ENCODE measurements around the gene EIPR1. TPM values are rescaled to one million over a fixed set of nuclear protein-coding genes. Genes with fewer than 3 reads are reported as not detected.

Gene EIPR1
- total and polyA plus RNA-seq, 2 experiments from 2014 or later, result 17.4 to 46.3 TPM

GRCh38 chr2:3212984-3213383, 164.6 kb downstream of the EIPR1 start:
- Histone ChIP-seq H3K4me2 (no peak overlapping the region), H3K27me3 (ENCODE audit: insufficient read depth) (no peaks in the 10 kb centered on the region), H3K79me2 (replicated peaks; ENCODE audit: insufficient read depth) (peaks cover 20% of the 10 kb centered on the region), H3F3A (replicated peaks; ENCODE audit: low read depth) (no peaks in the 10 kb centered on the region), H3K27ac (ENCODE audit: low read depth) (no peak overlapping the region), H3K4me1 (ENCODE audit: insufficient read depth) (no peaks in the 10 kb centered on the region), H2AFZ (no peak overlapping the region), H3K36me3 (ENCODE audit: insufficient read depth) (no peaks in the 10 kb centered on the region), H3K4me3 (no peak overlapping the region), H4K20me1 (replicated peaks; ENCODE audit: insufficient read depth) (no peaks in the 10 kb centered on the region), H3K9me2 (ENCODE audit: insufficient read depth) (no peaks in the 10 kb centered on the region)
- Mint-ChIP-seq H3K4me1 (peaks cover 14% of the 10 kb centered on the region; the same call in 2 of the 3 replicates), H3K27ac (no peak overlapping the region), H3K4me3 (no peak overlapping the region), H3K9me3 (no peaks in the 10 kb centered on the region), H3K36me3 (ENCODE audit: low read depth) (no peaks in the 10 kb centered on the region), H3K27me3 (ENCODE audit: insufficient read depth, low read depth, poor library complexity) (peaks cover 2% of the 10 kb centered on the region)
- no peak for DNase-seq (ENCODE audit: low spot score)
- TF ChIP-seq STAT1 (IDR thresholded peaks at IDR 0.05; ENCODE audit: unreplicated experiment), result no peak
- TF ChIP-seq CREB1 (CRISPR knock-in tag; IDR thresholded peaks at IDR 0.05; ENCODE audit: low read depth), result no peak
- no peak for ATAC-seq

- no peak for ATAC-seq
- no peaks in the 10 kb centered on the region for H3K9me3 Mint-ChIP-seq
- H3K79me2 ChIP-seq (replicated peaks; ENCODE audit: insufficient read depth), result peaks cover 13% of the 10 kb centered on the region
Observed at GRCh38 chr2:3212061-3212362, 165.6 kb downstream of the EIPR1 start.

GRCh38 chr2:3211256-3212060, 166.2 kb downstream of the EIPR1 start:
- Mint-ChIP-seq H3K4me3 (no peak overlapping the region), H3K27ac (no peak overlapping the region), H3K9me3 (no peaks in the 10 kb centered on the region), H3K4me1 (peaks cover 14% of the 10 kb centered on the region; the same call in 2 of the 3 replicates), H3K27me3 (ENCODE audit: insufficient read depth, low read depth, poor library complexity) (no peaks in the 10 kb centered on the region), H3K36me3 (ENCODE audit: low read depth) (no peaks in the 10 kb centered on the region)
- no peaks in the 10 kb centered on the region for H3K9me2 ChIP-seq (ENCODE audit: insufficient read depth)
- DNase-seq (ENCODE audit: low spot score) (no peak), ATAC-seq (no peak)
- H3K27me3 ChIP-seq (ENCODE audit: insufficient read depth), result no peaks in the 10 kb centered on the region
- no peaks in the 10 kb centered on the region for H3F3A ChIP-seq (replicated peaks; ENCODE audit: low read depth)
- no peak overlapping the region for H3K4me2 ChIP-seq
- H2AFZ ChIP-seq, result no peak overlapping the region
- no peak overlapping the region for H3K27ac ChIP-seq (ENCODE audit: low read depth)
- no peaks in the 10 kb centered on the region for H3K36me3 ChIP-seq (ENCODE audit: insufficient read depth)
- no peaks in the 10 kb centered on the region for H3K4me1 ChIP-seq (ENCODE audit: insufficient read depth)
- TF ChIP-seq ZNF462 (CRISPR knock-in tag; IDR thresholded peaks at IDR 0.05), result no peak
- H3K4me3 ChIP-seq, result no peak overlapping the region
- H4K20me1 ChIP-seq (replicated peaks; ENCODE audit: insufficient read depth), result no peaks in the 10 kb centered on the region
- peaks cover 7% of the 10 kb centered on the region for H3K79me2 ChIP-seq (replicated peaks; ENCODE audit: insufficient read depth)

More at GRCh38 chr2:3212061-3212362, 165.6 kb downstream of the EIPR1 start:
- H3K27ac Mint-ChIP-seq, result no peak overlapping the region
- no peak overlapping the region for H3K4me3 Mint-ChIP-seq
- Histone ChIP-seq H3K36me3 (ENCODE audit: insufficient read depth) (no peaks in the 10 kb centered on the region), H3K4me2 (no peak overlapping the region), H3K27me3 (ENCODE audit: insufficient read depth) (no peaks in the 10 kb centered on the region), H3F3A (replicated peaks; ENCODE audit: low read depth) (no peaks in the 10 kb centered on the region), H3K4me1 (ENCODE audit: insufficient read depth) (no peaks in the 10 kb centered on the region), H4K20me1 (replicated peaks; ENCODE audit: insufficient read depth) (no peaks in the 10 kb centered on the region), H3K9me2 (ENCODE audit: insufficient read depth) (no peaks in the 10 kb centered on the region), H3K27ac (ENCODE audit: low read depth) (no peak overlapping the region), H2AFZ (no peak overlapping the region), H3K4me3 (no peak overlapping the region)
- TF ChIP-seq ETS1 (IDR thresholded peaks at IDR 0.05), result no peak
- H3K36me3 Mint-ChIP-seq (ENCODE audit: low read depth), result no peaks in the 10 kb centered on the region
- DNase-seq (ENCODE audit: low spot score), result no peak
- H3K27me3 Mint-ChIP-seq (ENCODE audit: insufficient read depth, low read depth, poor library complexity), result no peaks in the 10 kb centered on the region
- H3K4me1 Mint-ChIP-seq, result peaks cover 14% of the 10 kb centered on the region; the same call in 2 of the 3 replicates
